Mucosa of gallbladder (tissue), 1 donor: Measurements from ENCODE around the gene KAT7. TPM values are rescaled to one million over a fixed set of nuclear protein-coding genes. Genes with fewer than 3 reads are reported as not detected.

Source experiments
- DNase-seq: peaks from one replicate; pipeline ENCODE4 v3.0.0-alpha.2; 2020; ENCODE audit warnings: low spot score
- total RNA-seq: library from RNA; stranded (reverse); gene quantifications from one replicate; pipeline ENCODE4 v1.2.1, GENCODE V29; 2021
- donor health status: DM: no; HTN: no; CAD: no.

The KAT7 gene
- total RNA-seq, 1 donor from 2014 or later, result 63.8 TPM

- no peak for DNase-seq
Measured at GRCh38 chr17:49871211-49871610, 82.7 kb downstream of the KAT7 start.

- DNase-seq, result no peak
Measured at GRCh38 chr17:49872754-49873377, 84.4 kb downstream of the KAT7 start.

DNA sequence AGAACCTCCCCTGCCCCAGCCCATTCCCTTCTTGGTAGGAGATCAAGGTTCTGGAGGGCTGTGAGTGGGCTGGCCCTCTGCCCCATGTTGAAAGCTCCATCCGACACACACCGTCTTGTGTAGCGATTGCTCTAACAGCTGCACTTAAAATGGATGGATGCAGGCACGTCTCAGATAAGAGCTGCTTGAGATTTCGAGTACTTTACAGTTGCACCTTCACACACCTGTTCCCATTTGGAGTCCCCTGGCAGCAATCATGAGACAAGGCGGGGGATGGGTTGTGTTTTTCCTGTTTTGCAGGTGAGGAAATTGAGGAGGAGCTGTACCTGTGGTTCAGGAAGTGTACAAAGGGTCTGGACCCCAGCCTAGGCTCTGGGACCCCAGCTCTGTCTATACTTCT is 85.0 kb downstream of the KAT7 start:
- no peak for DNase-seq

GRCh38 chr17:49873926-49874325 is 85.4 kb downstream of the KAT7 start:
- DNase-seq, result no peak

GRCh38 chr17:49874911-49875310 is 86.4 kb downstream of the KAT7 start:
- no peak for DNase-seq

DNA sequence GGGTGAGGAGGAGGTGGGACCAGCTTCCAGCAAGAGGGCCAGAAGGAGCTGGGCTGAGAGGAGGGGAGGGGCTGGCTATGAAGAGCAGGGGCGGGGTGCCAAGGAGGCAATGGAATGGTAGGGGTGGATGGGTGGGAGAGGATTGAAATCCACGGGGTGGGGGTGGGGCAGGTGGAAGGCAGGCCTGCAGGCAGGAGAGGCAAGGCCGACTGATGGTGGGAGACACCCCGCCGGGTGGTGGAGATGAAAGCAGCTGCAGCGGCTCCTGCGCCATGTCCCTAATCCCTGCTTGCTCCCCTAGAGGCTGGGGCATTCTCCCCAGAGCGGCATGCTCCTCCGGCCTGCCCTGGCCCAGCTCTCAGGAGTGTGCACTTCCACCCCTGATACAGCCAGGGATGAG is 87.2 kb downstream of the KAT7 start:
- no peak for DNase-seq

GRCh38 chr17:49878931-49879904 is 90.7 kb downstream of the KAT7 start:
- no peak for DNase-seq

- DNase-seq, result peak; percentile 66
Measured at GRCh38 chr17:49880291-49881053, 92.0 kb downstream of the KAT7 start.

- DNase-seq, result no peak
Measured at GRCh38 chr17:49881054-49881402, 92.5 kb downstream of the KAT7 start.

- no peak for DNase-seq
Measured at GRCh38 chr17:49882434-49882833, 94.0 kb downstream of the KAT7 start.

Other genes with a start within 250 kb of the KAT7 start
- 2.9 TPM for gene NXPH3, start 212.8 kb upstream of the KAT7 start, total RNA-seq
- gene SPOP, start 110.6 kb upstream of the KAT7 start, total RNA-seq, result 78.3 TPM
- gene SLC35B1, start 80.7 kb upstream of the KAT7 start, total RNA-seq, result 35.3 TPM
- 14.2 TPM for gene FAM117A, start 24.6 kb upstream of the KAT7 start, total RNA-seq
- not detected for gene TAC4, start 59.4 kb downstream of the KAT7 start, total RNA-seq
- gene DLX4, start 180.5 kb downstream of the KAT7 start, total RNA-seq, result not detected
- 0.26 TPM for gene DLX3, start 206.5 kb downstream of the KAT7 start, total RNA-seq